Activated CD4-positive, alpha-beta memory T cell treated with anti-CD3 and anti-CD28 coated beads for 36 hours (primary cell): ENCODE results near the gene SERHL2. TPM values are rescaled to one million over a fixed set of nuclear protein-coding genes. Genes with fewer than 3 reads are reported as not detected.
"Not testable (repeated sequence)": the region's sequence is repeated elsewhere in the genome, so short reads cannot be mapped to it uniquely, and the experiment has no call there.

ENCODE experiments used
- CTCF ChIA-PET: fragments of 350-600 bp; sonication (Branson Sonifier 250); formaldehyde crosslinking; loops from one replicate; lab custom pipeline; 2021; ENCODE audit warnings: antibody characterized with exemption, inconsistent platforms; lab: Charles Lee
- POLR2A ChIA-PET: fragments of 350-600 bp; sonication (Branson Sonifier 250); formaldehyde crosslinking; loops from one replicate; lab custom pipeline; 2021; ENCODE audit warnings: antibody characterized with exemption; lab: Charles Lee
- DNase-seq: peaks from one replicate; pipeline ENCODE4 v3.0.0-alpha.2; 2020
- H3K27ac Mint-ChIP-seq: one replicate; pipeline ENCODE4 v1.8.0; 2021; ENCODE audit warnings: mixed read lengths
- H3K27me3 Mint-ChIP-seq: one replicate; pipeline ENCODE4 v1.8.0; 2021; ENCODE audit warnings: mixed read lengths
- H3K36me3 Mint-ChIP-seq: one replicate; pipeline ENCODE4 v1.8.0; 2021; ENCODE audit warnings: mixed read lengths
- H3K4me1 Mint-ChIP-seq: one replicate; pipeline ENCODE4 v1.8.0; 2021; ENCODE audit warnings: low read depth, mixed read lengths
- H3K4me3 Mint-ChIP-seq: one replicate; pipeline ENCODE4 v1.8.0; 2021; ENCODE audit warnings: mild to moderate bottlenecking, mixed read lengths
- H3K9me3 Mint-ChIP-seq: one replicate; pipeline ENCODE4 v1.8.0; 2021; ENCODE audit warnings: mixed read lengths
- intact Hi-C: fragments of 100-400 bp; cut with micrococcal nuclease; formaldehyde crosslinking; loops from one replicate; pipeline ENCODE4 v1.15.1; 2023
- total RNA-seq, 2 experiments: library from RNA; stranded (reverse); gene quantifications; one replicate each; pipeline ENCODE4 v1.2.3, GENCODE V29; 2021

The SERHL2 gene
- total RNA-seq, 2 experiments from 2014 or later: 0.83 to 1.2 TPM

GRCh38 chr22:42581194-42581761 is 27.5 kb downstream of the SERHL2 start:
- ChIA-PET POLR2A (interaction anchor here (1.6 to 3.9 kb wide), 2 partner anchors 15 to 33 kb away, joined by 5 to 32 read pairs; partner anchors contain the start of gene POLDIP3), CTCF (interaction anchor here (1.7 kb wide), 1 partner anchor 21 kb away, joined by 4 read pairs; no protein-coding TSS in a partner anchor)
- peaks cover 23% of the 10 kb centered on the region for H3K36me3 Mint-ChIP-seq
- H3K27me3 Mint-ChIP-seq, intact Hi-C loops, DNase-seq, H3K9me3 Mint-ChIP-seq: not testable (repeated sequence)
- H3K4me3 Mint-ChIP-seq: peak overlapping the region; percentile 96
- H3K4me1 Mint-ChIP-seq: peaks cover 13% of the 10 kb centered on the region
- peak overlapping the region; percentile 90 for H3K27ac Mint-ChIP-seq

GRCh38 chr22:42581762-42582716 is 28.3 kb downstream of the SERHL2 start:
- Mint-ChIP-seq H3K27ac (peak overlapping the region; percentile 79), H3K36me3 (peaks cover 28% of the 10 kb centered on the region), H3K27me3 (no peaks in the 10 kb centered on the region), H3K4me3 (peak overlapping the region; percentile 96), H3K4me1 (peaks cover 13% of the 10 kb centered on the region), H3K9me3 (no peaks in the 10 kb centered on the region)
- ChIA-PET CTCF (interaction anchor here (1.7 kb wide), 1 partner anchor 21 kb away, joined by 4 read pairs; no protein-coding TSS in a partner anchor), POLR2A (interaction anchor here (0.6 to 3.9 kb wide), 4 partner anchors 13 to 32 kb away, joined by 3 to 32 read pairs (median 5); partner anchors contain the start of gene POLDIP3)
- intact Hi-C loops: loop anchor here (2.0 kb wide), 1 partner anchor 33 kb away; the partner anchor contains the start of gene POLDIP3
- DNase-seq: peak; percentile 92

- Mint-ChIP-seq H3K4me3 (no peak overlapping the region), H3K4me1 (peaks cover 13% of the 10 kb centered on the region), H3K36me3 (peaks cover 34% of the 10 kb centered on the region), H3K27ac (no peak overlapping the region), H3K9me3 (no peaks in the 10 kb centered on the region), H3K27me3 (no peaks in the 10 kb centered on the region)
- intact Hi-C loops: loop anchor here (2.0 kb wide), 1 partner anchor 32 kb away; the partner anchor contains the start of gene POLDIP3
- POLR2A ChIA-PET: interaction anchor here (1.0 to 3.9 kb wide), 2 partner anchors 27 to 31 kb away, joined by 3 to 32 read pairs; partner anchors contain the start of gene POLDIP3
- CTCF ChIA-PET: interaction anchor here (1.7 kb wide), 1 partner anchor 22 kb away, joined by 4 read pairs; no protein-coding TSS in a partner anchor
- no peak for DNase-seq
Measured at GRCh38 chr22:42582987-42583386, 29.2 kb downstream of the SERHL2 start.

- peaks cover 32% of the 10 kb centered on the region for H3K36me3 Mint-ChIP-seq
- peaks cover 13% of the 10 kb centered on the region for H3K4me1 Mint-ChIP-seq
- H3K4me3 Mint-ChIP-seq: no peak overlapping the region
- no peak for DNase-seq
- CTCF ChIA-PET: interaction anchor here (0.8 kb wide), 1 partner anchor 22 kb away, joined by 3 read pairs; no protein-coding TSS in a partner anchor
- no peaks in the 10 kb centered on the region for H3K9me3 Mint-ChIP-seq
- POLR2A ChIA-PET: interaction anchor here (0.9 to 3.9 kb wide), 2 partner anchors 30 kb away, joined by 3 to 32 read pairs; partner anchors contain the start of gene POLDIP3
- intact Hi-C loops: no loop called here
- no peaks in the 10 kb centered on the region for H3K27me3 Mint-ChIP-seq
- H3K27ac Mint-ChIP-seq: no peak overlapping the region
Measured at GRCh38 chr22:42584364-42584940, 30.7 kb downstream of the SERHL2 start.

- no peak for DNase-seq
- Mint-ChIP-seq H3K36me3 (peaks cover 34% of the 10 kb centered on the region), H3K27ac (peak overlapping the region; percentile 13), H3K9me3 (no peaks in the 10 kb centered on the region), H3K27me3 (no peaks in the 10 kb centered on the region), H3K4me1 (peaks cover 10% of the 10 kb centered on the region), H3K4me3 (no peak overlapping the region)
- ChIA-PET CTCF (interaction anchor here (0.8 kb wide), 2 partner anchors 21 to 27 kb away, joined by 3 read pairs; no protein-coding TSS in a partner anchor), POLR2A (interaction anchor here (0.9 kb wide), 1 partner anchor 29 kb away, joined by 3 read pairs; the partner anchor contains the start of gene POLDIP3)
- intact Hi-C loops: no loop called here
Measured at GRCh38 chr22:42585096-42585495, 31.3 kb downstream of the SERHL2 start.

- H3K4me3 Mint-ChIP-seq: no peak overlapping the region
- H3K27me3 Mint-ChIP-seq: no peaks in the 10 kb centered on the region
- intact Hi-C loops: no loop called here
- H3K9me3 Mint-ChIP-seq: no peaks in the 10 kb centered on the region
- peaks cover 6% of the 10 kb centered on the region for H3K4me1 Mint-ChIP-seq
- ChIA-PET POLR2A (no interaction called here), CTCF (no interaction called here)
- no peak for DNase-seq
- H3K27ac Mint-ChIP-seq: no peak overlapping the region
- peaks cover 36% of the 10 kb centered on the region for H3K36me3 Mint-ChIP-seq
Measured at GRCh38 chr22:42586381-42586780, 32.6 kb downstream of the SERHL2 start.

- intact Hi-C loops: no loop called here
- no peak for DNase-seq
- H3K27me3 Mint-ChIP-seq: no peaks in the 10 kb centered on the region
- POLR2A ChIA-PET: interaction anchor here (0.5 kb wide), 1 partner anchor 268 kb away, joined by 3 read pairs; no protein-coding TSS in a partner anchor
- H3K4me1 Mint-ChIP-seq: no peaks in the 10 kb centered on the region
- peaks cover 41% of the 10 kb centered on the region for H3K36me3 Mint-ChIP-seq
- H3K27ac Mint-ChIP-seq: no peak overlapping the region
- CTCF ChIA-PET: no interaction called here
- no peaks in the 10 kb centered on the region for H3K9me3 Mint-ChIP-seq
- H3K4me3 Mint-ChIP-seq: no peak overlapping the region
Measured at GRCh38 chr22:42587588-42588175, 33.9 kb downstream of the SERHL2 start.

GRCh38 chr22:42591987-42592386 is 38.2 kb downstream of the SERHL2 start:
- peaks cover 40% of the 10 kb centered on the region for H3K36me3 Mint-ChIP-seq
- intact Hi-C loops: no loop called here
- no peaks in the 10 kb centered on the region for H3K27me3 Mint-ChIP-seq
- H3K9me3 Mint-ChIP-seq: no peaks in the 10 kb centered on the region
- no peak for DNase-seq
- CTCF ChIA-PET: no interaction called here
- POLR2A ChIA-PET: no interaction called here
- H3K4me1 Mint-ChIP-seq: no peaks in the 10 kb centered on the region
- H3K4me3 Mint-ChIP-seq: no peak overlapping the region
- no peak overlapping the region for H3K27ac Mint-ChIP-seq

- CTCF ChIA-PET: no interaction called here
- no peak for DNase-seq
- Mint-ChIP-seq H3K27me3 (no peaks in the 10 kb centered on the region), H3K27ac (no peak overlapping the region), H3K36me3 (peaks cover 47% of the 10 kb centered on the region), H3K4me3 (no peak overlapping the region), H3K4me1 (no peaks in the 10 kb centered on the region), H3K9me3 (no peaks in the 10 kb centered on the region)
- intact Hi-C loops: no loop called here
- POLR2A ChIA-PET: interaction anchor here (1.6 kb wide), 1 partner anchor 14 kb away, joined by 5 read pairs; no protein-coding TSS in a partner anchor
Measured at GRCh38 chr22:42595434-42595833, 41.7 kb downstream of the SERHL2 start.

GRCh38 chr22:42596336-42596735 is 42.6 kb downstream of the SERHL2 start:
- intact Hi-C loops: no loop called here
- no peaks in the 10 kb centered on the region for H3K4me1 Mint-ChIP-seq
- DNase-seq: no peak
- H3K27me3 Mint-ChIP-seq: no peaks in the 10 kb centered on the region
- ChIA-PET POLR2A (interaction anchor here (0.8 to 1.6 kb wide), 2 partner anchors 15 to 19 kb away, joined by 3 to 5 read pairs; no protein-coding TSS in a partner anchor), CTCF (no interaction called here)
- H3K36me3 Mint-ChIP-seq: peaks cover 45% of the 10 kb centered on the region
- H3K27ac Mint-ChIP-seq: no peak overlapping the region
- no peak overlapping the region for H3K4me3 Mint-ChIP-seq
- no peaks in the 10 kb centered on the region for H3K9me3 Mint-ChIP-seq
